CD4-positive, alpha-beta T cell treated with Interleukin-1 beta for 1 hour (primary cell): ENCODE measurements around the gene DRG1.
"Not testable (repeated sequence)": the region's sequence is repeated elsewhere in the genome, so short reads cannot be mapped to it uniquely, and the experiment has no call there.

Source experiments
- DNase-seq, 2 donors: peaks; one replicate each; pipeline ENCODE4 v3.0.0-alpha.2; 2020 to 2022

DRG1 gene

GRCh38 chr22:31443516-31443915 lies 44.1 kb downstream of the DRG1 start:
- DNase-seq = no peak

GRCh38 chr22:31445642-31446041 lies 46.2 kb downstream of the DRG1 start:
- DNase-seq = no peak

- no peak for DNase-seq
These were observed 46.8 kb downstream of the DRG1 start for GRCh38 chr22:31446208-31446607.

- no peak for DNase-seq
These were observed 47.4 kb downstream of the DRG1 start for GRCh38 chr22:31446767-31447166.

- no peak for DNase-seq
These were observed 47.9 kb downstream of the DRG1 start for GRCh38 chr22:31447337-31447736.

- DNase-seq = no peak
These were observed 49.0 kb downstream of the DRG1 start for GRCh38 chr22:31448382-31448781.

- no peak for DNase-seq
These were observed 50.1 kb downstream of the DRG1 start for GRCh38 chr22:31449506-31449905.

GRCh38 chr22:31451709-31452571 lies 52.5 kb downstream of the DRG1 start:
- DNase-seq = peak in 1 of 2 donors; percentile 51

GRCh38 chr22:31461699-31462098 lies 62.3 kb downstream of the DRG1 start:
- DNase-seq = no peak

- DNase-seq = no peak
These were observed 65.9 kb downstream of the DRG1 start for GRCh38 chr22:31465307-31465706.

- DNase-seq = no peak
These were observed 75.3 kb downstream of the DRG1 start for GRCh38 chr22:31474743-31475142.

GRCh38 chr22:31475800-31476199 lies 76.4 kb downstream of the DRG1 start:
- no peak for DNase-seq

- no peak for DNase-seq
These were observed 77.9 kb downstream of the DRG1 start for GRCh38 chr22:31477329-31477728.

GRCh38 chr22:31481129-31481528 lies 81.7 kb downstream of the DRG1 start:
- DNase-seq = no peak

- not testable (repeated sequence) for DNase-seq
These were observed 83.1 kb downstream of the DRG1 start for GRCh38 chr22:31482470-31482869.
